HG03097 (cell line): ENCODE results near the gene C9orf78.

Experiments
- ATAC-seq: cut with Tn5 transposase; IDR thresholded peaks from one replicate; pipeline ENCODE4 v1.9.1; 2021; ENCODE audit not compliant: unreplicated experiment, low FRiP score

The C9orf78 gene

DNA sequence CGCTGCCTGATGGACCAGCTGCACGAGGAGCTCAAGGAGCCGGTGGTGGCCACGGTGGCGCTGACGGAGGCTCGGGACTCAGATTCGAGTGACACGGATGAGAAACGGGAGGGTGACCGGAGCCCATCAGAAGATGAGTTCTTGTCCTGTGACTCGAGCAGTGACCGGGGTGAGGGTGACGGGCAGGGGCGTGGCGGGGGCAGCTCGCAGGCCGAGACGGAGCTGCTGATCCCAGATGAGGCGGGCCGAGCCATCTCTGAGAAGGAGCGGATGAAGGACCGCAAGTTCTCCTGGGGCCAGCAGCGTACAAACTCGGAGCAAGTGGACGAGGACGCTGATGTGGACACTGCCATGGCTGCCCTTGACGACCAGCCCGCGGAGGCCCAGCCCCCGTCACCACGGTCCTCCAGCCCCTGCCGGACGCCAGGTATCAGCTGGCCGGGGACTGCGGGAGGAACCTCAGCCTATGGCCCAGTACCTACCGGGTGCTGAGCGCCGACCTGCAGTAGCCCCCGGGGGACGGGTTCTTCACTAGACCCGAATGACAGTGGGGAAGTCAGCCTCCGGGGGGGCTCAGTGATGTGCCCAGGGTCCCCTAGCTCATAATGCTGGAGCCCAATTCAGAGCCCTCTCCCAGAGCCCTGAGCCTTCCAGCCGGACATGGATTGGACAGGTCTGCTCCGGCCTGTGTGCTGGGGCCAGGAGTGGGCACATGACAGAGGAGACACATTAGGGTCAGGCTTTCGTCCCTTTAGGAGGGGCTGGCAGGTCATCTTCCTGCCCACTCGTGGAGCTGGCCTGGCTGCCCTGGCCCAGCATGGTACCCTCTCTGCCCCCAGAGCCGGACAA, 33.2 kb upstream of the C9orf78 start:
- no peak for ATAC-seq

DNA sequence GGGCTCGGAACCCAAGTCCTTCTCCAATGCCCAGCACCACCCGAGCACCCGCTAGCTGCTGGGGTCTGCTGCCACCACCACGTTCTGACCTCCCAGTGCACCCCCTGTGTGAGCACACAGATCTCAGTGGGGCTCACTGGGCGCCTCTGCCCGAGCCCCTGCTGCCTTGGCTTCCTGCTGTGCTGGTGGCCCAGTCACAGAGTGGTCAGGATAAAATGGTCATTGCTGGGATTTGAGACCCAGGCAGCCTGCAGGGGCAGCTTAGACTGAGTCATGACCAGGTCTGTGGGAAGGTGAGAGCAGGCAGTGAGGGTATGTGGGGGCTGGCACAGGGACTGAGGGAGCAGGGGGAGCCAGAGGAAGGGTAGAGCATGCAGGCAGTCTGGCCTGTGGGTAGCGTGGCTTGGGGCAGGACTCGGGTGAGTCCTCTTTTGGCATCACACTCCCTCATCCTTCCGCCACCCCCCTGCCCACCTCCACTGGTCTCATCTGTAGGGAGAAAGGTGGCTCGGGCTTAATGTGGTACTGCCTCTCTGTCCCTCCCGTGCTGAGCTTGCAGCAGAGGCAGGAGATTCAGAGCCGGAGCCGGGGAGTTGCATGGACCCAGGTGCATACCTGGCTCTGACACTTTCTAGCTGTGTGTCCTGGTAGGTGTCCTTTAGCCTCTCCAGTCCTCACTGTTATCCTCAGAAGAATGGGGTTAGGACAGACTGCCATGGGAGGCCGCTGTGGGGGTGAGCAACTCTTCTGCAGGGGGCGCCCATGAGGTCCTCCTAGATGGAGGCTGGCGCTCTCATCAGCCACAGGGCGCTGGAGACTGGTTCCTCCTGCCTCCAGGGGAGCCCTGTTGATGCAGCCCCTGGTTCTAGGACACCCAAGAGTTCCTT, 32.3 kb upstream of the C9orf78 start:
- no peak for ATAC-seq

DNA sequence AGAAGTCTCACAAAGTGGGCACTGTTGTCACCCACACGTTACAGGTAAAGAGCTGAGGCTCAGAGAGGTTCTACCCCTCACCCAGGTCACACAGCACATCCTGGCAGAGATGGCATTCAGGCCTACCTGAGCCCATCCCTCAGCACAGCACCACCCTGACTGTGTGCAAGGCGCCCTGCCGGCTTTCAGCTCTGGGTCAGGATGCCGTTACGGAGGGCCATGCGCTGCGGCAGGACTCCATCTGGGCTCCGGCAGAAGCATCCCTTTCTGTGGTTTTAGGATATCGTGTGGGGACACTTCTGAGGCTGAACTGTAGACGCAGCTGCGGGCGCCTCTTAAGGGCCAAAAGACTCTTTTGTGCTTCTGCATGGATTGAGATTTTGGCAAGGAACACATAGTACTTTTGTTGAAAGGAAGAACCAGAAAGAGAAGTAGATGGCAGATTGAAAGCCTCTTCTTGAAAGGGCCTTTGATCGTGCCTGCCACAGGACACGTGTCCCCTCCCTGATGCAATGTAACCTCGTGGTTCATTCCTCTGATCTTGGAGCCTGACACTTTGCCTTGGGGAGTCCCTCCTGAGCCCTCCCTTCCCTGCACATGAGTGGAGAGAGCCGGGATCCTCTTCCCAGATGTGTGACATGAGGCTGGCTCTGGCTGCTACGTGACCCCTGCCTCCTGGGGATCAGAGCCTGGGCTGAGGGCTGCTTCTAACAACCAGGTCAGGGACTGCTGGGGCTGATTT, 31.5 kb upstream of the C9orf78 start:
- no peak for ATAC-seq

DNA sequence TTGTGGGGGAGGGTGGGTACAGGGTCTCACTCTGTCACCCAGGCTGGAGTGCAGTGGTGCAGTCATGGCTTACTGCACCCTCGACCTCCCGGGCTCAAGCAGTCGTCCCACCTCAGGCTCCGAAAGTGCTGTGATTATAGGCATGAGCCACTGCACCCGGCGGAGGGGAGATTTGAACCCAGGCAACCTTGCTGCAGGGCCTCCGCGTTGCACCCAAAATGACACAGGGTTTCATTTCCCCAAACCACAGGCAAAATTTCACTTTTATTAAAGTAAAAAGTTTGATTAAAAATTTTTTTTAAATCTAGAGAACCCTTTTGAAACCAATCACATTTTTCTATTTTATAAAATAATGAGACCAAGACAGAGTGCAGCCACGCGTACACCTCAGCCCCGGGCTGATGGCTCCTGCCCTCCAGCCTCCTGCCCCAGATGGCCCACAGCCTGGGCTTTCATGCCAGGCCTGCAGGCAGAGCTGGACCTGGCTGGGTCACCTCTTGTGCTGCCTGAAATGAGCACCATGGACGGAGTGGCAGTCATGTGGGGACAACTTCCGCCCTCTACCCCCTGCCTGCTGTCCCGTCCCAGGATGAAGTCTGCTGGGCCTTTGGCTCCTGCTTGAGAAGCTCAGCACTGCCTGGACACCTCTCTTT, 30.7 kb upstream of the C9orf78 start:
- no peak for ATAC-seq

DNA sequence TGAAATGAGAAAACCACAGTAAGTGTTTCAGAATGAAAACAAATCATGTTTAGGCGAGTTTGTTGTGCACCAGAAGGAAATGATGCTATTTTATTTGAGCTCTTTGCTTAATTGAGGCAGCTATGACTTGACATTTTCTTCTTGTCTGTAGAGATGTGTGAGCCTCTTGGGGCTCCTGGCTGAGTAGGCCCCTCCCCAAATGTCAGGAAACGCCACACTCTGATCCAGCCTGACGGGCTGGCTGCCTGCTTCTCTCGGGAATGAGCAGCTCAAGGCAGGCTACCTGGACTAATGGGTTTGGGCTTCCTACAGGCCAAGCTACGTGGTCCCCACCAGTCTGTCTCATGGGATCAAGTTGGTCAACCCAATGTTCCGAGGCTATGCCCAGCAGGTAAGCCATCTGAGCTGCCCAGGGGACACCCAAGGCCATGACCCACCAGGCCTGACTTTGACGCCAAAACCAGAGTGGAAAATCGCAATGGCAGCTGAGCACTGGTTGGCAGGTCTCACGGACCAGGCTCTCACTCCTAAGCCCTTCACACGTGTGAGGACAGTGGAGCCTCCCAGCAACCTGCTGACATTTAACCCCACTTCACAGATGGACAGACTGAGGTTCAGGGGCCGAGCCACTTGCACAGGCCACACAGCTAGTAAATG, 30.0 kb upstream of the C9orf78 start:
- ATAC-seq = no peak

DNA sequence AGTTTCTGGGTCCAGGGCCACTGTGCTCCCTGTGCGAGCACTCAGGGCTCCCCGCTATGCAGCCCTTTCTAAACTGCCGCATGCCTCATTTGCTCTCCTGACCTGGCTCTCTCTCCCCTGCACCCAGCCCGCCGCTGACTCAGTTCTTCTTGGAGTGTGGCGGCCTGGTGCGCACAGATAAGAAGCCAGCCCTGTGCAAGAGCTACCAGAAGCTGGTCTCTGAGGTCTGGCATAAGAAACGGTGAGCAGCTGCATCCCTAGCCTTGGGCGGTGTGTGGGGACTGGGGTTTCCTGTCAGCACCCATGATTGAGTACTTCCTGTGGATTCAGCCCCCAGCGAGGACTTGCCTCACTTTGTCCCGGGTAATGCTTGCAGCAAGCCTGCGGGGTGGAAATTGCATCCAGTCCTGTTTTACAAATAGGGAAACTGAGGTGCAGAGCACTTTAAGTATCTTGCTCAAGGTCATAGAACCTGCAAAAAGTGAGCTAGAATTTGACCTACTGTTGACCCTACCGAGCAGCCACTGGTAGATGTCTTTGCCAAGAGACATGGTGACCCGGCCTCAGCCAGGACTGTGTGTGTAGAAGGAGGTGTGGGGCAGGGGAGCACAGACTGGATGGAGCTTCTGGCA, 28.1 kb upstream of the C9orf78 start:
- ATAC-seq = no peak

DNA sequence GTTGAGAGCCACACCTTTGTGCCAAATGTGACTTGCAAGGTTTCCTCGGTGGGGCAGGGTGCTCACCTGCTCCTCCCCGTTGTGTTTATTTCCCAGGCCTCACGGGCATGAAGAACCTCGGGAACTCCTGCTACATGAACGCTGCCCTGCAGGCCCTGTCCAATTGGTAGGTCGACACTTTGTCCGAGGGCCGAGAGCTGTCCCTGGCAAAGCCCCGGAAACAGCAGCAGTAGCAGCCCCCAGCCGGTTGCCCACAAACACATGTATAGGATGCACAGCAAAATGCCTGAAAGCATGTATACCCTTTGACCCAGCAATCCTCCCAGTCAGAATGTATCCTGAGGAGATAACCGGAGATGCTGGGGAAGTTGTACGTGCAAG, 26.4 kb upstream of the C9orf78 start:
- no peak for ATAC-seq

DNA sequence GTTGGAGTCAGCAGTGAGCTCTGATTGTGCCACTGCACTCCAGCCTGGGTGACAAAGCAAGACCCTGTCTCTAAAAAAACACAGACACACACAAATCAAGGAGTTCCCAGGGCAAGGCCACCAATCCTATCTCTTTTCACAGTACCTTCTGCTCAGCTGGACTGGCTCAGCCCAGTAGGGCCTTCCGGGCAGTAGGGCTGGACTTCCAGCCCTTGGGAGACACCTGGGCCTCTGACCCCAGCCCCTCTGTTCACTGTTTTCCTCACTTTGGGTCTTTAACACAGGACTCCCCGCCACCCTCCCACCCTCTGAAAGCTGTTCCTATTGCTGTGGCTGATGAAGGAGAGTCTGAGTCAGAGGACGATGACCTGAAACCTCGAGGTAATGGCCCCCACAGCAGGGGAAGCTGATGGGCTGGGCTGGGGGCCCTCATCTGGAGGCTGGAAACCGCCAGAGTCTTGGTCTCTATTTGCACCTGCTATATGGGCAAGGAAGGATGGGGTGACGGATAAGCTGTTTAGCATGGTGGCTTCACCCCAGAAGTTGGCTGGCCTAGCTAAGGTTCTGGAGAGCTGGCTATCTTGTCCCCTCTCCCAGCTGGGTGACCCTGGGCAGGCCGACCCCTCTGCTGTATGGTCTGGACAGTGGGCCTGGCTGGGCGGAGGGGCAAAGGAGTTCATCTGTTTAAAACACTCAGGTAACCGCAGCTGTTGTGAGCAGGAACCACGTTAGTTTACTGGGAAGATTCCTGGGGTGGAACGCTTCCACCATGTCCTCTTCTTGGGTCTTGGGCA, 25.8 kb upstream of the C9orf78 start:
- ATAC-seq = no peak

DNA sequence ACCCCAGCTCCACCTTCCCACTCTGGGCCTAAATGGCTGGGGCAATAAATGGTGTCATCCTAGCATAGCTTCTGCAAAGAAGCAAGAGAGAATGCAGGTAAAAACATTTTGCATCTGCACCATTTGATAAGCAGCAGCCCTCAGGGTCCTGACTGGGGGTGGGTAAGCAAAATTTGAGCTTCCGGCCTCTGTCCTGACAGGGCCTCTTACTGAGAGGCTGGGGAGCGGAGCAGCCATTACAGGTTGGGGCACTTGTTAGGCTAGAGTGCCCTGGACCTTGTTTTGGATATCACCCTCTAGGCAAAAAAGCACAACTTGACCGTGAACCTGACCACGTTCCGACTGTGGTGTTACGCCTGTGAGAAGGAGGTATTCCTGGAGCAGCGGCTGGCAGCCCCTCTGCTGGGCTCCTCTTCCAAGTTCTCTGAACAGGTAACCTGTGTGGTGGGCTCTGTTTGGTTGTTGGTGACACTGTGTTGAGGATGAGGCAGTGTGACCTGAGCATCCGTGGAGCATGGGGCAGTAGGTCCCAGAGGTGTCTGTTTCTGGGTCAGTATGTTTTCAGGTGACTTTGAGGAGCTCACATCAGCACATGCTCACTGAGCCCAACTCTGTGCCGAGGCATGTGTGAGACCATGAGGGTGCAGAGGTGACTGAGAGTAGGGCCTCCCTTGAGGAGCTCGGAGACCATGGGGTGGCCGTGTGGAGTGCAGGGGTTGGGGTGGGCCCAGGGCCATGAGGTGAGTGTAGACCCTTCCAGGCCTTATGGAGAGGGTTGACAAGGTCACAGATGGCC, 23.3 kb upstream of the C9orf78 start:
- ATAC-seq = no peak

DNA sequence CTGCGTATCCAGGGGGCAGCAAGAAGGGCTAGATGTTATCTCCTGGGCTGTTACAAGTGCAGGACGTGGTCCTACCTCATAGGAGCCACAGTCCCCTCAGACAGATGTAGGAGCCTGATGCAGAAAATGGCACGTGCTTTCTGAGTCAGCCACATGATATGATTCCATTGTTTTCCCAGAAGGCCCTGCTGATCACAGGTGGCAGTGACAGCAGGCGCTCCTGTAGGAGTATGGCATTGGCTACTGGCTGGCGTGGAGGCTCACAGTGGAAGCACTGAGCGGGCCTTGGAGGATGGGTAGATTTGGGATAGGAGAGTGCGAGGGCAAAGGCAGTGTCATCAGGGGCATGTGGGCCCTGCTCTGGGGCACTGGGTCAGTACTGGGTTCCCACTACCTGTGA, 22.1 kb upstream of the C9orf78 start:
- ATAC-seq = no peak

DNA sequence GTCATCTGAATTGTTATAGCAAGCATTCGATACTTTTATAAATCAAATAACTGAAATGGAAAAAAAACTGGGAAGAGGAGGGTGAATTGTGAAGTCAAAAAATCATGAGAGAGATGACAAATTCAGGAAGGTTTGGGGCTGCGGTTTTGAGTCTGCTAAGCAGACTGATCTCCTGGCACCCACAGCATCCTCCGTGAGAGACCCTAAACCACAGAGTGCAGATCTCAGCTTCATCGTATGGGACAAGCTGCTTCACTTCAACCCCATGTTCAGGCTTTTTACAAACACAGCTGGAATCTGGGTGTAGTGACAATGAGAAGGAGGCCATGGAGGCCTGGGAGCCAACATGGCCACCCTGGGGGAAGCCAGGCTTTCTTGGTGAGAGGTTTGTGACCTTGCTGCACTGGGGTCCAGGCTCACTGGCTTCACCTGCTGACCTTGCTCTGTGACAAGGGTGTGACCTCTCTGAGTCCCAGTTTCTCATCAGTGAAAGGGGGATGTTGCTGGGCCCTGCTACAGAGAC, 19.6 kb upstream of the C9orf78 start:
- no peak for ATAC-seq

DNA sequence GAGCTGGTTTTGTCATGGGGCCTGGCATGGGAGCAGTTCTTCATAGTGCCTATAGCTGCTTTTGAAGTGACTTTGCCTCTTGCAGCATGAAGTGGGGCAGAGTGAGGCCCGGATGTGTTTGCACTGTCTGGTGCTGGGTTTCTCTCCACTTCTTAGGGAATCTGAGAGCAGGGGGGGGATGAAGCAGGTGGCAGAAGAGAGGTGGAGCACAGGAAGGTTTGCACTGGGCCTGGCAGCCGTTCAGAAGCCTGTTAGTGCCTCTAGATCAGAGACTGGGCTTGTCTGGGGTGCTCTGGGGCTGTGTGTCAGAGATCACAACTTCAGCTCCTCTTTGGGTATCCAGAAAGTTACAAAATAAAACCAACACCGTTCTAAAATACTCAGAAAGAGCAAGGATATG, 18.5 kb upstream of the C9orf78 start:
- ATAC-seq = no peak

DNA sequence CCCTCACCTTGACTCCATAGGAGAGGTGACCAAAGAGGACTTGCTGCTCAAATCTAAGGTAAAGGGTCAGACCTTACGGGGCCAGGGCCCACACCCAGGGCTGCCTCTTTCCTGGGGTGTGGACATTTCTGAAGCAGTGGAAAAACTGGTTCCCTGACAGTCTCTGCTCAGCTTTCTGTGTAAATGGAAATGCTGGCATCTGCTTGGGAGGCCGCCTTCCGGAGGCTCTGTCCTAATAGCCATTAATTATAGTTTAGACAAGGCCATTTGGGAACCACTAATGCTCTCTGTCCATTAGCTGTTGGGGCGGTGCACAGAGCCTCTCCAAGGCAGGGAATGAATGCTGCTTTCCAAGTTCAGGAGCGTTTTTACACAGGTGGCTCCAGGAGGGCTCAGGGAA, 17.5 kb upstream of the C9orf78 start:
- ATAC-seq = no peak

DNA sequence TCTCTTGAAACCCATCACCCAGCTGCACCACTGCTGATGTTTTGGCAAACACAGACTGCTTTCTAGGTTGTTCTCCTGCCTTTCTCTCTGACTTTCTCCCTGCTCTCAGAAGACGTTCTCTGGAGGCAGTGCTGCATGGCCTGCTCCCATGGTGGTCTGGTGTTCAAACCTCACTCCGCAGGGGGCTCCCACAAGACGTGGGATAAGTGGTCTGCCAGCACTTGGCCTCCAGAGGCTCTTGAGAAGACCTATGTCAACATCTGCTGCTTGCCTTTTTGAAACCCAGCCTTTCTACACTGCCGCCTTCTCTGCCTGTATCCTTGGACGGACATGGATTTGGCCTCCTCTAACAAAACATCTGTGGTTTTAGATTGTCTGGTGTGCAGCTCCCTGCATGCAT, 16.7 kb upstream of the C9orf78 start:
- ATAC-seq = no peak

DNA sequence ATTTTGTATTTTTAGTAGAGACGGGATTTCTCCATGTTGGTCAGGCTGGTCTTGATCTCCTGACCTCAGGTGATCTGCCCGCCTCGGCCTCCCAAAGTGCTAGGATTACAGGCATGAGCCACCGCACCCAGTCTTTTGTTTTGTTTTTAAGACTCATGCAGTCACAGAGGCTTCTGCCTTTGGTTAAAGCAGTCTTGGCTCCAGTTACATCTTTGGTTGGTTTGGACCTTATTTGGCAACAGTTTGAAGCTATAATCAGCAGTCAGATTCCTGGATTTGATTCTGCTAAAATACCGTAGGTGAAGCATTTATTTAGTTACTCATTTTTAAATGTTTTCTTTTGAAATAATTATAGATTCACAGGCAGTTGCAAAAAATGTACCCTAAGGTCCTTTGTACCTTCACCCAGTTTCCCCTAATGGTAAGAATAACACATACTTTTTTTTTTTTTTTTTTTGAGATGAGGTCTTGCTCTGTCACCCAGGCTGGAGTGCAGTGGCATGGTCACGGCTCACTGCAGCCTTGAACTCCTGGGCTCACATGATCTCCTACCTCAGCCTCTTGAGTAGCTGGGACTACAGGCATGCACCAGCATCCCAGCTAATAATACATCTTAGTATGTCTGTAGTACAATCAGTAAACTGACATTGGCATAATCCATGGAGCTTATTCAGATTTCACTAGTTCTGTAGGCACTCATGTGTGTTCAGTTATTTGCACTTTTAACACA, 15.9 kb upstream of the C9orf78 start:
- no peak for ATAC-seq

DNA sequence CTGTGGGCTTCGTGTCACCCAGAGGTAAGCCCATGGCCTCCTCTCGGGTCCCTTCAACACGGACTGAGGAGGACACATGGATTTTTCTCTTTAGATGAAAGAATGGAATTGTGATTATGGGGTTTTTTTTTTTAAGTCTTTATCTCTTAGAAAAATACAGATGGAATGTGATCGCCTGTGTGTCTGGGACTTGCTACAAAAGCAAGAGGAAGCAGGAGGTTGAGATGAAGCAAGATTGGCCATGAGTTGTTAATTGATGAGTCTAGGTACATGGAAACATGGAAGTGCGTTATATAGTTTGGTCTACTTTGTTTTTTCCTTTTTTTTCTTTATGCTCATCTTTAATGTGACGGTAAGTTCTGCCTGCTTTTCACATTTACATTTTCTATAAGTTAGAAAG, 14.8 kb upstream of the C9orf78 start:
- ATAC-seq = no peak

DNA sequence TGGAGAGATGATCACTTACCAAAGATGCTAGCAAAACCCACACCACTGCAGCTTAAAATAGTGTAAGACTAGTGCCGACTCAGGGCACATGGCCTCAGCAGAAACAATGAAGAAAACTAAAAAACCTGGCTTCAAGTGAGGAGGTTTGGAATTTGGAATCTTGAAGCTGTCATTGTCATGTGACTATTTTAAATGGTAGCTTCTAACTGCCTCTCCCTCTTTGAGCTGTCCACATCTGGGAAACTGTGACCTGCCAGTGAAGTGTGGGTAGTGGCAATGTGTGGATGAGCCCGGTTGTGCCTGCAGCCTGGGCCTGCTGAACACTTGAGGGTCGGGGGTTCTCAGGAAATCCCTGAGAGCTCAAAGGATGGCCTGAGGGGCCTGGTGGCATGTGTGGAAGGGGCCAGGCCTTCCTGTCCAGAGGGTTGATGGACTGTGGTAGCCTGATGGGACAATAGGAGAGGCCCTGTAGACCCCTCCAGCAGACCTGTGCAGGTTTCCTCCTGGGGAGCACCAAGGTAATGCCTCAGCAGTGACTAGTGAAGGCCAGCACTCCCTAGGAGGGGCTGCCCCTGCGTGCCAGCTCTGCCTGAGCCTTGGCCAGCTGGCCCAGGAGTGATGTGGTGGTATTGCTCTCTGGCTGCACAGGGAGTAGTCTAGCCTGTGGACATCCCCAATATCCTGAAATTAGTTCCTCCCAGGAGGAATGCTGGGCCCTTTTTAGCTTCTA, 13.8 kb upstream of the C9orf78 start:
- ATAC-seq = no peak
